ENCODE results near the gene NHERF1. TPM values are rescaled to one million over a fixed set of nuclear protein-coding genes. Genes with fewer than 3 reads are reported as not detected.

Gene NHERF1
- total and polyA plus RNA-seq, 2 of the 13 experiments (the other 11 are each of a cell fraction or from before 2014, with no cell fraction given) = 169 to 269 TPM

- no peak for TF ChIP-seq XBP1 (CRISPR knock-in tag; IDR thresholded peaks at IDR 0.05)
- TF ChIP-seq ZUFSP (CRISPR knock-in tag; IDR thresholded peaks at IDR 0.05; ENCODE audit: borderline replicate concordance) = no peak
- TF ChIP-seq ZNF782 (CRISPR knock-in tag; IDR thresholded peaks at IDR 0.05; ENCODE audit: borderline replicate concordance) = no peak
- TF ChIP-seq TBL1XR1 (IDR thresholded peaks at IDR 0.05; ENCODE audit: borderline replicate concordance, low read length, partially characterized antibody) = no peak
- no peak for TF ChIP-seq ETS1 (CRISPR knock-in tag; IDR thresholded peaks at IDR 0.05)
- no peak for TF ChIP-seq MTF2 (CRISPR knock-in tag; IDR thresholded peaks at IDR 0.05; ENCODE audit: borderline replicate concordance)
- no peak for TF ChIP-seq MXI1 (IDR thresholded peaks at IDR 0.05; ENCODE audit: borderline replicate concordance, low read depth, low read length)
- no peak for TF ChIP-seq ZNF615 (CRISPR knock-in tag; IDR thresholded peaks at IDR 0.05; ENCODE audit: borderline replicate concordance)
- peak; percentile 26; the same call in 1 of the 2 replicates for TF ChIP-seq EED (CRISPR knock-in tag; IDR thresholded peaks at IDR 0.05)
- no peak for TF ChIP-seq ZNF329 (CRISPR knock-in tag; IDR thresholded peaks at IDR 0.05; ENCODE audit: low read depth)
- no peak for TF ChIP-seq ZBTB37 (CRISPR knock-in tag; IDR thresholded peaks at IDR 0.05)
- TF ChIP-seq PRPF4 (IDR thresholded peaks at IDR 0.05; ENCODE audit: low read depth, low read length, poor library complexity, severe bottlenecking) = peak; percentile 69
- no peak for TF ChIP-seq SMAD9 (CRISPR knock-in tag; IDR thresholded peaks at IDR 0.05)
- no peak for TF ChIP-seq TFDP1 (CRISPR knock-in tag; IDR thresholded peaks at IDR 0.05; ENCODE audit: borderline replicate concordance)
- TF ChIP-seq SIX1 (CRISPR knock-in tag; IDR thresholded peaks at IDR 0.05; ENCODE audit: borderline replicate concordance) = no peak
- no peak for TF ChIP-seq ISL2 (CRISPR knock-in tag; IDR thresholded peaks at IDR 0.05)
- TF ChIP-seq ELF4 (CRISPR knock-in tag; IDR thresholded peaks at IDR 0.05; ENCODE audit: borderline replicate concordance) = no peak
- no peak for TF ChIP-seq ARHGAP35 (CRISPR knock-in tag; IDR thresholded peaks at IDR 0.05; ENCODE audit: borderline replicate concordance)
- peak; percentile 74; the same call in 1 of the 2 replicates for TF ChIP-seq THRA (CRISPR knock-in tag; IDR thresholded peaks at IDR 0.05; ENCODE audit: borderline replicate concordance)
- TF ChIP-seq ZNF260 (CRISPR knock-in tag; IDR thresholded peaks at IDR 0.05; ENCODE audit: borderline replicate concordance, low read depth) = no peak
- no peak for TF ChIP-seq SOX6 (IDR thresholded peaks at IDR 0.05)
- no peak for TF ChIP-seq SOX6 (CRISPR knock-in tag; IDR thresholded peaks at IDR 0.05)
These were observed 9.8 kb downstream of the NHERF1 start (continued) for GRCh38 chr17:74757931-74758847.
